B cell (primary cell): Measurements from ENCODE around the gene APOC1. TPM values are rescaled to one million over a fixed set of nuclear protein-coding genes. Genes with fewer than 3 reads are reported as not detected.

Experiments used
- ATAC-seq: fragments of 200-7000 bp; cut with Tn5 transposase; one replicate; pipeline ENCODE4 v1.10.0; 2021; ENCODE audit warnings: low read depth, mild to moderate bottlenecking, moderate number of reproducible peaks, moderate library complexity
- CTCF ChIA-PET: fragments of 350-600 bp; sonication (Branson Sonifier 250); formaldehyde crosslinking; loops from one replicate; lab custom pipeline; 2021; ENCODE audit warnings: antibody characterized with exemption, inconsistent platforms; lab: Charles Lee
- POLR2A ChIA-PET: fragments of 350-600 bp; sonication (Branson Sonifier 250); formaldehyde crosslinking; loops from one replicate; lab custom pipeline; 2021; ENCODE audit warnings: antibody characterized with exemption; lab: Charles Lee
- DNase-seq: peaks from one replicate; pipeline ENCODE4 v3.0.0; 2013
- H2AFZ ChIP-seq: 2 replicates; pipeline ENCODE4 v1.6.1; 2012; ENCODE audit warnings: mild to moderate bottlenecking, low read depth, low read length; ENCODE audit not compliant: insufficient read depth, poor library complexity, severe bottlenecking
- H3K27ac ChIP-seq, 2 donors: 1 replicate in 1 of 2; 2 replicates in 1 of 2; pipeline ENCODE4 v1.5.1; 2012 to 2013; ENCODE audit warnings: low read length in 2 of 2, mild to moderate bottlenecking in 2 of 2, moderate library complexity in 1 of 2
- H3K27me3 ChIP-seq, 4 experiments: fragments of 200-600 bp in 1 of 4; sonication (generic) in 1 of 4; replicated peaks in 1 of 4; 1 replicate in 2 of 4; 2 replicates in 2 of 4; pipeline versions ENCODE4 v1.6.1 to v1.7.0; 2013 to 2016; ENCODE audit warnings: low read length in 3 of 4, mild to moderate bottlenecking in 2 of 4, mixed read lengths in 1 of 4, moderate library complexity in 1 of 4; ENCODE audit not compliant: insufficient read depth in 4 of 4, control insufficient read depth in 3 of 4; ENCODE audit errors: control extremely low read depth in 1 of 4
- H3K36me3 ChIP-seq, 2 experiments: replicated peaks in 1 of 2; 1 replicate in 1 of 2; 2 replicates in 1 of 2; pipeline versions ENCODE4 v1.6.1 to v1.7.1; 2013; ENCODE audit warnings: low read length in 1 of 2; ENCODE audit not compliant: insufficient read depth in 2 of 2, control insufficient read depth in 1 of 2; ENCODE audit errors: control extremely low read depth in 1 of 2, extremely low read depth in 1 of 2
- H3K4me1 ChIP-seq, 2 donors: fragments of 200-600 bp in 1 of 2; sonication (generic) in 1 of 2; 1 replicate in 1 of 2; 2 replicates in 1 of 2; pipeline versions ENCODE4 v1.5.1 to v1.6.1; 2013 to 2017; ENCODE audit warnings: low read length in 2 of 2; ENCODE audit not compliant: control insufficient read depth in 2 of 2, insufficient read depth in 2 of 2
- H3K4me2 ChIP-seq: replicated peaks from 2 replicates; pipeline ENCODE3; 2012; ENCODE audit warnings: mild to moderate bottlenecking, low read depth, low read length; ENCODE audit not compliant: poor library complexity, severe bottlenecking
- H3K4me3 ChIP-seq, 5 experiments: fragments of 200-600 bp in 1 of 5; sonication (generic) in 1 of 5; 1 replicate in 3 of 5; 2 replicates in 2 of 5; pipeline versions ENCODE4 v1.5.1 to v1.7.0; 2011 to 2016; ENCODE audit warnings: low read length in 4 of 5, mild to moderate bottlenecking in 4 of 5, low read depth in 2 of 5, control low read depth in 1 of 5, moderate library complexity in 1 of 5; ENCODE audit not compliant: insufficient read depth in 1 of 5; ENCODE audit errors: control extremely low read depth in 1 of 5, extremely low read depth in 1 of 5
- H3K79me2 ChIP-seq: fragments of 200-600 bp; sonication (generic); one replicate; pipeline ENCODE4 v1.6.0; 2016; ENCODE audit warnings: low read length; ENCODE audit not compliant: control insufficient read depth, insufficient read depth
- H3K9ac ChIP-seq: fragments of 200-600 bp; sonication (generic); 2 replicates; pipeline ENCODE4 v1.6.1; 2017; ENCODE audit warnings: mild to moderate bottlenecking, low read length, moderate library complexity
- H3K9me3 ChIP-seq, 3 donors: one replicate each; pipeline versions ENCODE4 v1.6.1 to v1.7.1; 2013; ENCODE audit warnings: low read length in 2 of 3; ENCODE audit not compliant: control insufficient read depth in 2 of 3, insufficient read depth in 1 of 3; ENCODE audit errors: control extremely low read depth in 1 of 3
- H4K20me1 ChIP-seq: 2 replicates; pipeline ENCODE4 v1.6.0; 2012; ENCODE audit warnings: mild to moderate bottlenecking, low read length; ENCODE audit not compliant: insufficient read depth, control insufficient read depth, poor library complexity, severe bottlenecking
- H3K27ac Mint-ChIP-seq: one replicate; pipeline ENCODE4 v1.8.0; 2021; ENCODE audit warnings: mixed read lengths
- H3K27me3 Mint-ChIP-seq: one replicate; pipeline ENCODE4 v1.8.0; 2021; ENCODE audit warnings: mixed read lengths
- H3K4me1 Mint-ChIP-seq: one replicate; pipeline ENCODE4 v1.8.0; 2021; ENCODE audit warnings: mixed read lengths
- H3K4me3 Mint-ChIP-seq: one replicate; pipeline ENCODE4 v1.8.0; 2021; ENCODE audit warnings: mixed read lengths
- H3K9me3 Mint-ChIP-seq: one replicate; pipeline ENCODE4 v1.8.0; 2022; ENCODE audit warnings: mixed read lengths; ENCODE audit not compliant: insufficient read depth
- EZH2 ChIP-seq: IDR thresholded peaks from 2 replicates; pipeline ENCODE4 v1.6.1; 2012; ENCODE audit warnings: borderline replicate concordance, low read depth, mild to moderate bottlenecking, moderate library complexity, low read length; ENCODE audit not compliant: insufficient read depth, poor library complexity, severe bottlenecking
- WGBS: methylation state at CpG from one replicate; pipeline ENCODE4 v1.1.5; 2013; ENCODE audit warnings: missing lambda C conversion rate; ENCODE audit not compliant: insufficient coverage; 5-methylcytosine and 5-hydroxymethylcytosine counted together
- intact Hi-C: fragments of 100-400 bp; cut with micrococcal nuclease; formaldehyde crosslinking; loops from one replicate; pipeline ENCODE4 v1.10.0; 2022
- polyA plus RNA-seq: library from polyadenylated mRNA; depleted of rRNA; stranded (reverse); fragments of >200 nt; gene quantifications from 2 replicates; pipeline ENCODE4 v1.2.3, GENCODE V29; 2012
- total RNA-seq, 2 donors: library from RNA; stranded (reverse); fragments of 120-200 nt in 1 of 2; gene quantifications; 1 replicate in 1 of 2; 2 replicates in 1 of 2; pipeline versions ENCODE4 v1.2.3 to v1.2.4, GENCODE V29; 2013 to 2022
- TF ChIP-seq, protein P1 (sequence below): fragments of 200-600 bp; IDR thresholded peaks from one replicate; pipeline ENCODE4 v1.8.0; 2022; ENCODE audit warnings: antibody characterized with exemption, mild to moderate bottlenecking

APOC1 gene
- total and polyA plus RNA-seq, 2 donors (not counting 1 experiment from before 2014, with no cell fraction given): not detected

- intact Hi-C loops: no loop called here
Measured at GRCh38 chr19:44894052-44894400, 20.4 kb upstream of the APOC1 start.

DNA sequence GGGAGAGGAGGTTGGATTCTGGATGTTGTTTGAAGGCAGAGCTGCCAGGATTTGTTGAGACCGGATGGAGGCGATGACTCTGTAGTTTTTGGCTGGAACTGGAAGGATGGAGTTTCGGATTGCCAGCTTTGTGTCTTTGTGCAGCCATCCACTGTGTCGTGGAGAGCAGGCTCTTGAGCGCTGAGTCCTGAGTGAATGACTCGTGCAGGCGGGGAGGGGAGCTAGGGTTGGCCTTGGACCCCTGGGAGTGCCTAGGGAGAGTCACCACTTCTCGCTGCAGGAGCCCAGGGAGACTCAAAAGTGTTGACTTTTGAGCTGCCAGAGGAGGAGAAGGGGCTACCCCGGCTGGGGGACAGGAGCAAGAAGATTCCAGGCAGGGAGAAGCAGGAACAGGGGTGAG, 19.5 kb upstream of the APOC1 start:
- Histone ChIP-seq H3K4me2 (no peak overlapping the region), H3K36me3 (peaks cover 0 to 55% of the 10 kb centered on the region in 2 experiments), H3K27ac (no peak overlapping the region), H3K9ac (no peak overlapping the region), H3K4me3 (no peak overlapping the region), H3K4me1 (peaks cover 10 to 16% of the 10 kb centered on the region in 2 donors), H3K79me2 (peaks cover 25% of the 10 kb centered on the region), H3K27me3 (no peaks in the 10 kb centered on the region), H2AFZ (no peak overlapping the region), H3K9me3 (no peaks in the 10 kb centered on the region), H4K20me1 (peaks cover 7% of the 10 kb centered on the region)
- peaks cover 26% of the 10 kb centered on the region for H3K4me1 Mint-ChIP-seq
- ChIA-PET POLR2A (no interaction called here), CTCF (interaction anchor here (1.1 kb wide), 1 partner anchor 11 kb away, joined by 3 read pairs; no protein-coding TSS in a partner anchor)
- H3K27ac Mint-ChIP-seq: no peak overlapping the region
- ATAC-seq (no peak), DNase-seq (no peak)
- 93% methylated on average over 9 of the region's 9 CpGs for WGBS
- TF ChIP-seq, protein P1, sequence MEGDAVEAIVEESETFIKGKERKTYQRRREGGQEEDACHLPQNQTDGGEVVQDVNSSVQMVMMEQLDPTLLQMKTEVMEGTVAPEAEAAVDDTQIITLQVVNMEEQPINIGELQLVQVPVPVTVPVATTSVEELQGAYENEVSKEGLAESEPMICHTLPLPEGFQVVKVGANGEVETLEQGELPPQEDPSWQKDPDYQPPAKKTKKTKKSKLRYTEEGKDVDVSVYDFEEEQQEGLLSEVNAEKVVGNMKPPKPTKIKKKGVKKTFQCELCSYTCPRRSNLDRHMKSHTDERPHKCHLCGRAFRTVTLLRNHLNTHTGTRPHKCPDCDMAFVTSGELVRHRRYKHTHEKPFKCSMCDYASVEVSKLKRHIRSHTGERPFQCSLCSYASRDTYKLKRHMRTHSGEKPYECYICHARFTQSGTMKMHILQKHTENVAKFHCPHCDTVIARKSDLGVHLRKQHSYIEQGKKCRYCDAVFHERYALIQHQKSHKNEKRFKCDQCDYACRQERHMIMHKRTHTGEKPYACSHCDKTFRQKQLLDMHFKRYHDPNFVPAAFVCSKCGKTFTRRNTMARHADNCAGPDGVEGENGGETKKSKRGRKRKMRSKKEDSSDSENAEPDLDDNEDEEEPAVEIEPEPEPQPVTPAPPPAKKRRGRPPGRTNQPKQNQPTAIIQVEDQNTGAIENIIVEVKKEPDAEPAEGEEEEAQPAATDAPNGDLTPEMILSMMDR: no peak
- TF ChIP-seq EZH2: no peak
- no peaks in the 10 kb centered on the region for H3K9me3 Mint-ChIP-seq
- no peaks in the 10 kb centered on the region for H3K27me3 Mint-ChIP-seq
- intact Hi-C loops: no loop called here
- no peak overlapping the region for H3K4me3 Mint-ChIP-seq

More at GRCh38 chr19:44894052-44894400, 20.4 kb upstream of the APOC1 start:
- Mint-ChIP-seq H3K4me1 (peaks cover 27% of the 10 kb centered on the region), H3K9me3 (no peaks in the 10 kb centered on the region), H3K4me3 (no peak overlapping the region), H3K27me3 (no peaks in the 10 kb centered on the region), H3K27ac (no peak overlapping the region)
- Histone ChIP-seq H3K27ac (no peak overlapping the region), H3K9ac (no peak overlapping the region), H3K79me2 (peaks cover 25% of the 10 kb centered on the region), H3K36me3 (peaks cover 0 to 52% of the 10 kb centered on the region in 2 experiments), H2AFZ (no peak overlapping the region), H4K20me1 (peaks cover 7% of the 10 kb centered on the region), H3K27me3 (no peaks in the 10 kb centered on the region), H3K4me1 (peaks cover 16 to 21% of the 10 kb centered on the region in 2 donors), H3K4me2 (no peak overlapping the region), H3K9me3 (peaks cover 0 to 3% (median 0%) of the 10 kb centered on the region in 3 donors), H3K4me3 (no peak overlapping the region)
- ChIA-PET CTCF (interaction anchor here (1.1 kb wide), 1 partner anchor 12 kb away, joined by 3 read pairs; no protein-coding TSS in a partner anchor), POLR2A (interaction anchor here (0.7 kb wide), 1 partner anchor 141 kb away, joined by 6 read pairs; no protein-coding TSS in a partner anchor)
- 100% methylated on average over 2 of the region's 6 CpGs for WGBS
- no peak for ATAC-seq
- no peak for DNase-seq
- TF ChIP-seq EZH2: no peak
- TF ChIP-seq, protein P1: no peak
